Duodenal mucosa (tissue), 2 donors: Measurements from ENCODE around the gene DNAJC30.

ENCODE experiments used
- H3K27ac ChIP-seq: one replicate; pipeline ENCODE4 v1.7.0; 2013; ENCODE audit warnings: low read depth, low read length
- H3K27me3 ChIP-seq, 2 donors: one replicate each; pipeline ENCODE4 v1.7.0; 2013; ENCODE audit warnings: low read length in 2 of 2, control low read depth in 1 of 2; ENCODE audit not compliant: insufficient read depth in 2 of 2, control insufficient read depth in 1 of 2
- H3K36me3 ChIP-seq, 2 donors: one replicate each; pipeline ENCODE4 v1.7.0; 2013; ENCODE audit warnings: low read length in 2 of 2, control low read depth in 1 of 2; ENCODE audit not compliant: insufficient read depth in 2 of 2, control insufficient read depth in 1 of 2
- H3K4me1 ChIP-seq, 2 donors: one replicate each; pipeline ENCODE4 v1.7.0; 2013; ENCODE audit warnings: low read length in 2 of 2, control low read depth in 1 of 2; ENCODE audit not compliant: insufficient read depth in 2 of 2, control insufficient read depth in 1 of 2
- H3K4me3 ChIP-seq, 2 donors: one replicate each; pipeline ENCODE4 v1.7.0; 2013; ENCODE audit warnings: low read length in 2 of 2, low read depth in 1 of 2
- H3K9ac ChIP-seq, 2 donors: one replicate each; pipeline ENCODE4 v1.7.0; 2013; ENCODE audit warnings: low read length in 2 of 2, low read depth in 1 of 2
- H3K9me3 ChIP-seq, 2 donors: one replicate each; pipeline ENCODE4 v1.7.0; 2013; ENCODE audit warnings: low read length in 2 of 2, control low read depth in 1 of 2; ENCODE audit not compliant: control insufficient read depth in 1 of 2

DNAJC30 gene

GRCh38 chr7:73635428-73636200 is 47.6 kb downstream of the DNAJC30 start:
- Histone ChIP-seq H3K9me3 (no peaks in the 10 kb centered on the region), H3K4me3 (no peak overlapping the region), H3K4me1 (no peaks in the 10 kb centered on the region), H3K27me3 (no peaks in the 10 kb centered on the region), H3K27ac (no peak overlapping the region), H3K9ac (no peak overlapping the region), H3K36me3 (no peaks in the 10 kb centered on the region)

GRCh38 chr7:73633844-73634243 is 49.4 kb downstream of the DNAJC30 start:
- no peak overlapping the region for H3K27ac ChIP-seq
- no peaks in the 10 kb centered on the region for H3K36me3 ChIP-seq
- H3K9ac ChIP-seq = no peak overlapping the region
- no peaks in the 10 kb centered on the region for H3K9me3 ChIP-seq
- no peak overlapping the region for H3K4me3 ChIP-seq
- no peaks in the 10 kb centered on the region for H3K4me1 ChIP-seq
- H3K27me3 ChIP-seq = no peaks in the 10 kb centered on the region

- H3K27me3 ChIP-seq = peaks cover 1% of the 10 kb centered on the region in 2 donors
Measured at GRCh38 chr7:73633323-73633722, 49.9 kb downstream of the DNAJC30 start.

GRCh38 chr7:73631558-73631957 is 51.7 kb downstream of the DNAJC30 start:
- no peaks in the 10 kb centered on the region for H3K4me1 ChIP-seq
- H3K27me3 ChIP-seq = peaks cover 5 to 12% of the 10 kb centered on the region in 2 donors
- no peak overlapping the region for H3K9ac ChIP-seq
- no peaks in the 10 kb centered on the region for H3K9me3 ChIP-seq
- H3K36me3 ChIP-seq = no peaks in the 10 kb centered on the region
- no peak overlapping the region for H3K27ac ChIP-seq
- H3K4me3 ChIP-seq = no peak overlapping the region

More at GRCh38 chr7:73633323-73633722, 49.9 kb downstream of the DNAJC30 start:
- H3K36me3 ChIP-seq = no peaks in the 10 kb centered on the region
- H3K4me3 ChIP-seq = no peak overlapping the region
- no peaks in the 10 kb centered on the region for H3K4me1 ChIP-seq
- H3K27ac ChIP-seq = no peak overlapping the region
- no peak overlapping the region for H3K9ac ChIP-seq
- H3K9me3 ChIP-seq = no peaks in the 10 kb centered on the region
